CD4-positive, alpha-beta T cell treated with Interleukin-21 for 1 hour (primary cell): ENCODE results near the gene GMDS.

Source experiments
- DNase-seq: peaks from one replicate; pipeline ENCODE4 v3.0.0-alpha.2; 2020

Gene GMDS

GRCh38 chr6:1576166-1576565 lies 669.2 kb downstream of the GMDS start:
- no peak for DNase-seq

GRCh38 chr6:1575210-1576041 lies 670.0 kb downstream of the GMDS start:
- DNase-seq: no peak

GRCh38 chr6:1574890-1575209 lies 670.6 kb downstream of the GMDS start:
- no peak for DNase-seq

- no peak for DNase-seq
Observed at GRCh38 chr6:1574083-1574761, 671.2 kb downstream of the GMDS start.
